B cell (primary cell): ENCODE data around the gene TTLL10. TPM values are rescaled to one million over a fixed set of nuclear protein-coding genes. Genes with fewer than 3 reads are reported as not detected.

ENCODE experiments used
- ATAC-seq: fragments of 200-7000 bp; cut with Tn5 transposase; one replicate; pipeline ENCODE4 v1.10.0; 2021; ENCODE audit warnings: low read depth, mild to moderate bottlenecking, moderate number of reproducible peaks, moderate library complexity
- CTCF ChIA-PET: fragments of 350-600 bp; sonication (Branson Sonifier 250); formaldehyde crosslinking; loops from one replicate; lab custom pipeline; 2021; ENCODE audit warnings: antibody characterized with exemption, inconsistent platforms; lab: Charles Lee
- POLR2A ChIA-PET: fragments of 350-600 bp; sonication (Branson Sonifier 250); formaldehyde crosslinking; loops from one replicate; lab custom pipeline; 2021; ENCODE audit warnings: antibody characterized with exemption; lab: Charles Lee
- DNase-seq: peaks from one replicate; pipeline ENCODE4 v3.0.0; 2013
- H2AFZ ChIP-seq: 2 replicates; pipeline ENCODE4 v1.6.1; 2012; ENCODE audit warnings: mild to moderate bottlenecking, low read depth, low read length; ENCODE audit not compliant: insufficient read depth, poor library complexity, severe bottlenecking
- H3K27ac ChIP-seq, 2 donors: 1 replicate in 1 of 2; 2 replicates in 1 of 2; pipeline ENCODE4 v1.5.1; 2012 to 2013; ENCODE audit warnings: low read length in 2 of 2, mild to moderate bottlenecking in 2 of 2, moderate library complexity in 1 of 2
- H3K27me3 ChIP-seq, 4 experiments: fragments of 200-600 bp in 1 of 4; sonication (generic) in 1 of 4; replicated peaks in 1 of 4; 1 replicate in 2 of 4; 2 replicates in 2 of 4; pipeline versions ENCODE4 v1.6.1 to v1.7.0; 2013 to 2016; ENCODE audit warnings: low read length in 3 of 4, mild to moderate bottlenecking in 2 of 4, mixed read lengths in 1 of 4, moderate library complexity in 1 of 4; ENCODE audit not compliant: insufficient read depth in 4 of 4, control insufficient read depth in 3 of 4; ENCODE audit errors: control extremely low read depth in 1 of 4
- H3K36me3 ChIP-seq, 2 experiments: replicated peaks in 1 of 2; 1 replicate in 1 of 2; 2 replicates in 1 of 2; pipeline versions ENCODE4 v1.6.1 to v1.7.1; 2013; ENCODE audit warnings: low read length in 1 of 2; ENCODE audit not compliant: insufficient read depth in 2 of 2, control insufficient read depth in 1 of 2; ENCODE audit errors: control extremely low read depth in 1 of 2, extremely low read depth in 1 of 2
- H3K4me1 ChIP-seq, 2 donors: fragments of 200-600 bp in 1 of 2; sonication (generic) in 1 of 2; 1 replicate in 1 of 2; 2 replicates in 1 of 2; pipeline versions ENCODE4 v1.5.1 to v1.6.1; 2013 to 2017; ENCODE audit warnings: low read length in 2 of 2; ENCODE audit not compliant: control insufficient read depth in 2 of 2, insufficient read depth in 2 of 2
- H3K4me2 ChIP-seq: replicated peaks from 2 replicates; pipeline ENCODE3; 2012; ENCODE audit warnings: mild to moderate bottlenecking, low read depth, low read length; ENCODE audit not compliant: poor library complexity, severe bottlenecking
- H3K4me3 ChIP-seq, 5 experiments: fragments of 200-600 bp in 1 of 5; sonication (generic) in 1 of 5; 1 replicate in 3 of 5; 2 replicates in 2 of 5; pipeline versions ENCODE4 v1.5.1 to v1.7.0; 2011 to 2016; ENCODE audit warnings: low read length in 4 of 5, mild to moderate bottlenecking in 4 of 5, low read depth in 2 of 5, control low read depth in 1 of 5, moderate library complexity in 1 of 5; ENCODE audit not compliant: insufficient read depth in 1 of 5; ENCODE audit errors: control extremely low read depth in 1 of 5, extremely low read depth in 1 of 5
- H3K79me2 ChIP-seq: fragments of 200-600 bp; sonication (generic); one replicate; pipeline ENCODE4 v1.6.0; 2016; ENCODE audit warnings: low read length; ENCODE audit not compliant: control insufficient read depth, insufficient read depth
- H3K9ac ChIP-seq: fragments of 200-600 bp; sonication (generic); 2 replicates; pipeline ENCODE4 v1.6.1; 2017; ENCODE audit warnings: mild to moderate bottlenecking, low read length, moderate library complexity
- H3K9me3 ChIP-seq, 3 donors: one replicate each; pipeline versions ENCODE4 v1.6.1 to v1.7.1; 2013; ENCODE audit warnings: low read length in 2 of 3; ENCODE audit not compliant: control insufficient read depth in 2 of 3, insufficient read depth in 1 of 3; ENCODE audit errors: control extremely low read depth in 1 of 3
- H4K20me1 ChIP-seq: 2 replicates; pipeline ENCODE4 v1.6.0; 2012; ENCODE audit warnings: mild to moderate bottlenecking, low read length; ENCODE audit not compliant: insufficient read depth, control insufficient read depth, poor library complexity, severe bottlenecking
- H3K27ac Mint-ChIP-seq: one replicate; pipeline ENCODE4 v1.8.0; 2021; ENCODE audit warnings: mixed read lengths
- H3K27me3 Mint-ChIP-seq: one replicate; pipeline ENCODE4 v1.8.0; 2021; ENCODE audit warnings: mixed read lengths
- H3K4me1 Mint-ChIP-seq: one replicate; pipeline ENCODE4 v1.8.0; 2021; ENCODE audit warnings: mixed read lengths
- H3K4me3 Mint-ChIP-seq: one replicate; pipeline ENCODE4 v1.8.0; 2021; ENCODE audit warnings: mixed read lengths
- H3K9me3 Mint-ChIP-seq: one replicate; pipeline ENCODE4 v1.8.0; 2022; ENCODE audit warnings: mixed read lengths; ENCODE audit not compliant: insufficient read depth
- CTCF ChIP-seq: fragments of 200-600 bp; IDR thresholded peaks from one replicate; pipeline ENCODE4 v1.8.0; 2022; ENCODE audit warnings: antibody characterized with exemption, mild to moderate bottlenecking
- EZH2 ChIP-seq: IDR thresholded peaks from 2 replicates; pipeline ENCODE4 v1.6.1; 2012; ENCODE audit warnings: borderline replicate concordance, low read depth, mild to moderate bottlenecking, moderate library complexity, low read length; ENCODE audit not compliant: insufficient read depth, poor library complexity, severe bottlenecking
- WGBS: methylation state at CpG from one replicate; pipeline ENCODE4 v1.1.5; 2013; ENCODE audit warnings: missing lambda C conversion rate; ENCODE audit not compliant: insufficient coverage; 5-methylcytosine and 5-hydroxymethylcytosine counted together
- intact Hi-C: fragments of 100-400 bp; cut with micrococcal nuclease; formaldehyde crosslinking; loops from one replicate; pipeline ENCODE4 v1.10.0; 2022
- polyA plus RNA-seq: library from polyadenylated mRNA; depleted of rRNA; stranded (reverse); fragments of >200 nt; gene quantifications from 2 replicates; pipeline ENCODE4 v1.2.3, GENCODE V29; 2012
- total RNA-seq, 2 donors: library from RNA; stranded (reverse); fragments of 120-200 nt in 1 of 2; gene quantifications; 1 replicate in 1 of 2; 2 replicates in 1 of 2; pipeline versions ENCODE4 v1.2.3 to v1.2.4, GENCODE V29; 2013 to 2022

The TTLL10 gene
- total and polyA plus RNA-seq, 2 donors (not counting 1 experiment from before 2014, with no cell fraction given), result 0.37 to 0.45 TPM

GRCh38 chr1:1199961-1200875 lies 26.5 kb downstream of the TTLL10 start:
- H3K27me3 ChIP-seq, result peaks cover 0 to 10% (median 5%) of the 10 kb centered on the region in 4 experiments
- peak overlapping the region in 3 of 5 experiments; percentile 51 to 58 (median 54) for H3K4me3 ChIP-seq
- no peak overlapping the region for H2AFZ ChIP-seq
- ChIA-PET CTCF (interaction anchor here (1.1 kb wide), 1 partner anchor 75 kb away, joined by 3 read pairs; no protein-coding TSS in a partner anchor), POLR2A (no interaction called here)
- no peaks in the 10 kb centered on the region for H3K79me2 ChIP-seq
- peaks cover 8% of the 10 kb centered on the region for H3K4me1 Mint-ChIP-seq
- H3K27me3 Mint-ChIP-seq, result no peaks in the 10 kb centered on the region
- TF ChIP-seq CTCF (no peak), EZH2 (no peak)
- peak overlapping the region; percentile 60 for H3K4me3 Mint-ChIP-seq
- H3K27ac ChIP-seq, result no peak overlapping the region
- intact Hi-C loops, result loop anchor here (10.0 kb wide), 1 partner anchor 165 kb away; no protein-coding TSS in a partner anchor
- ATAC-seq, result no peak
- peaks cover 0 to 9% (median 0%) of the 10 kb centered on the region in 3 donors for H3K9me3 ChIP-seq
- peaks cover 7 to 9% of the 10 kb centered on the region in 2 donors for H3K4me1 ChIP-seq
- H3K9ac ChIP-seq, result peak overlapping the region; percentile 61
- H3K9me3 Mint-ChIP-seq, result no peaks in the 10 kb centered on the region
- no peaks in the 10 kb centered on the region for H3K36me3 ChIP-seq
- no peaks in the 10 kb centered on the region for H4K20me1 ChIP-seq
- peak overlapping the region; percentile 89 for H3K4me2 ChIP-seq
- H3K27ac Mint-ChIP-seq, result peak overlapping the region; percentile 50
- 66% methylated on average over 25 of the region's 31 CpGs for WGBS
- DNase-seq, result peak; percentile 37
